ENCODE measurements around the gene RPS19.

DNA sequence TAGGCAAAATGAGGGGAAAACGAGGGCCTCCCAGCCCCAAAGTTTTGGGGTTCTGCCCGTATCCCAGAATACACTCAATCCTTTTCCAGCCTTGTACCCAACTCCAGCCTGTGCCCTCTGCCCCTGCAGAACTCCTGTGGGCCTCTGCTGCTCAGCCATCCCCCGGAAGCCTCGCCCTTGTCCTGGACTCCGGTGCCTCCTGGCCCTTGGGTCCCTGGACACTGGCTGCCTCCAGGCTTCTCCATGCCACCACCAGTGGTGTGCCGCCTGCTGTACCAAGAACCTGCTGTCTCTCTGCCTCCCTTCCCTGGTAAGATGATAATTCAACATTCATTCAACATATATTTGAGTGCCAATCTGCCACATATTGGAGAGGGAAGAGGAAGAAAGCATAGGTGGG, 11.4 kb upstream of the RPS19 start:
- TF ChIP-seq, protein P1, sequence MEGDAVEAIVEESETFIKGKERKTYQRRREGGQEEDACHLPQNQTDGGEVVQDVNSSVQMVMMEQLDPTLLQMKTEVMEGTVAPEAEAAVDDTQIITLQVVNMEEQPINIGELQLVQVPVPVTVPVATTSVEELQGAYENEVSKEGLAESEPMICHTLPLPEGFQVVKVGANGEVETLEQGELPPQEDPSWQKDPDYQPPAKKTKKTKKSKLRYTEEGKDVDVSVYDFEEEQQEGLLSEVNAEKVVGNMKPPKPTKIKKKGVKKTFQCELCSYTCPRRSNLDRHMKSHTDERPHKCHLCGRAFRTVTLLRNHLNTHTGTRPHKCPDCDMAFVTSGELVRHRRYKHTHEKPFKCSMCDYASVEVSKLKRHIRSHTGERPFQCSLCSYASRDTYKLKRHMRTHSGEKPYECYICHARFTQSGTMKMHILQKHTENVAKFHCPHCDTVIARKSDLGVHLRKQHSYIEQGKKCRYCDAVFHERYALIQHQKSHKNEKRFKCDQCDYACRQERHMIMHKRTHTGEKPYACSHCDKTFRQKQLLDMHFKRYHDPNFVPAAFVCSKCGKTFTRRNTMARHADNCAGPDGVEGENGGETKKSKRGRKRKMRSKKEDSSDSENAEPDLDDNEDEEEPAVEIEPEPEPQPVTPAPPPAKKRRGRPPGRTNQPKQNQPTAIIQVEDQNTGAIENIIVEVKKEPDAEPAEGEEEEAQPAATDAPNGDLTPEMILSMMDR (IDR thresholded peaks at IDR 0.05): no peak
- TF ChIP-seq POLR2A (IDR thresholded peaks at IDR 0.05) (no peak), POLR2AphosphoS5 (IDR thresholded peaks at IDR 0.05) (no peak)

Data from prostate gland (tissue), 2 donors.